ENCODE data around the gene NOS1. TPM values are rescaled to one million over a fixed set of nuclear protein-coding genes. Genes with fewer than 3 reads are reported as not detected.
"Not testable (repeated sequence)": the region's sequence is repeated elsewhere in the genome, so short reads cannot be mapped to it uniquely, and the experiment has no call there.

The NOS1 gene
- total RNA-seq, 1 donor from 2014 or later, result 0.05 TPM

DNA sequence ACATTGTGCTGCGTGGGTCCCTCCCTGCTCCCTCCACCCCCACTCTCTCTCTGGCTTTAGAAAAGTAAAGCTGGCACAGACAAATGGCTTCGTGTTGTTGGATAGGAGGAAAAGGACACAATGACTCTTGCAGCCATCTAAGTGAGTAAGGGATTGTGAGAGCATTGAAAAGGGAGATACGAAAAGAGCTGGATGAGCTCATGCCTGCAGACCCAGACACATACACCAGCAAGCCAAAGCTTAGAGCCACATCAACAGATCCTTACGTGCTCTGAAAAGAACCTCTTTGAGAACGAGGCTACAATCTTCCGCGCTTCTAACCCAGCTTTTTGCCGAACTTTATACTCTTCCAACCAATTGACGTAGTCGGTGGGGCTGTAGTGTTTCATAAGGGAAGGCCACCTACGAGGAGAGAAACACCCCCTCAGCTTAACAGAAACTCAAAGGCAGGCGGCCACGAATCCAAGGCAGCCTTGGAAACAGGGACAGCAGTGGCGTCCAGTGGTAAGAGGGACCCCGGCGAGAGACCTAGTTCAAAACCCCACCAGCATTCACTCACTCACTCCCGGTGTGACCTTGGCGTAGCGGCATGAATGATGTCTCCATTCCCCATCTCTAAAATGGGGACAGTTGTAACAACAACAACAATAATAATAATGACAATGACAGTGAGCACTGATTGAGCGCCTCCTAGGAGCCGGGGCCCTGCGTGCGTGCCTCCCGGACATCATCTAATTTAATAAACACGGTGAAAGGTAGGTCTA, 172.3 kb downstream of the NOS1 start:
- H3K4me3 Mint-ChIP-seq (ENCODE audit: unreplicated experiment), result peak overlapping the region; percentile 91
- H3K36me3 Mint-ChIP-seq (ENCODE audit: unreplicated experiment), result peaks cover 19% of the 10 kb centered on the region
- H3K27ac Mint-ChIP-seq (ENCODE audit: unreplicated experiment), result peak overlapping the region; percentile 43
- peaks cover 21% of the 10 kb centered on the region for H3K4me1 Mint-ChIP-seq (ENCODE audit: unreplicated experiment)
- no peak for DNase-seq (ENCODE audit: extremely low spot score, unreplicated experiment)
- H3K9me3 Mint-ChIP-seq (ENCODE audit: unreplicated experiment), result peaks cover 7% of the 10 kb centered on the region
- H3K27me3 Mint-ChIP-seq (ENCODE audit: unreplicated experiment), result peaks cover 19% of the 10 kb centered on the region
- TF ChIP-seq, protein P1, sequence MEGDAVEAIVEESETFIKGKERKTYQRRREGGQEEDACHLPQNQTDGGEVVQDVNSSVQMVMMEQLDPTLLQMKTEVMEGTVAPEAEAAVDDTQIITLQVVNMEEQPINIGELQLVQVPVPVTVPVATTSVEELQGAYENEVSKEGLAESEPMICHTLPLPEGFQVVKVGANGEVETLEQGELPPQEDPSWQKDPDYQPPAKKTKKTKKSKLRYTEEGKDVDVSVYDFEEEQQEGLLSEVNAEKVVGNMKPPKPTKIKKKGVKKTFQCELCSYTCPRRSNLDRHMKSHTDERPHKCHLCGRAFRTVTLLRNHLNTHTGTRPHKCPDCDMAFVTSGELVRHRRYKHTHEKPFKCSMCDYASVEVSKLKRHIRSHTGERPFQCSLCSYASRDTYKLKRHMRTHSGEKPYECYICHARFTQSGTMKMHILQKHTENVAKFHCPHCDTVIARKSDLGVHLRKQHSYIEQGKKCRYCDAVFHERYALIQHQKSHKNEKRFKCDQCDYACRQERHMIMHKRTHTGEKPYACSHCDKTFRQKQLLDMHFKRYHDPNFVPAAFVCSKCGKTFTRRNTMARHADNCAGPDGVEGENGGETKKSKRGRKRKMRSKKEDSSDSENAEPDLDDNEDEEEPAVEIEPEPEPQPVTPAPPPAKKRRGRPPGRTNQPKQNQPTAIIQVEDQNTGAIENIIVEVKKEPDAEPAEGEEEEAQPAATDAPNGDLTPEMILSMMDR (IDR thresholded peaks at IDR 0.05), result no peak

DNA sequence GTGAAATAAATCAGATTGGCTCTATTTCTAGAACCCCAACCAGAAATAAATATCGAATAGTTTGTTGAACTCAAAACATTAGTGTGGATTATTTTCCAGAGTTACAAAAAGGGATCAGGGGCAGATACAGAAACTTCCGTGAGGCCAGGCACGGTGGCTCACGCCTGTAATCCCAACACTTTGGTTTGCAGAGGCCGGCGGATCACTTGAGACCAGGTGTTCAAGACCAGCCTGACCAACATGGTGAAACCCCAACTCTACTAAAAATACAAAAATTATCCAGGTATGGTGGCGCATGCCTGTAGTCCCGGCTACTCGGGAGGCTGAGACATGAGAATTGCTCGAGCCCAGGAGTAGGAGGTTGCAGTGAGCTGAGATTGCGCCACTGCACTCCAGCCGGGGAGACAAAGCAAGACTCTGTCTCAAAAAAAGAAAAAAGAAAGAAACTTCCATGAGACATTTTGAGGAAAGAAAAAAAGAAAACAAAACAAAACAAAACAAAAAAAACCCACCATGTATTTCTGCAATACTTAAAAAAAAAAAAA, 173.2 kb downstream of the NOS1 start:
- H3K27ac Mint-ChIP-seq (ENCODE audit: unreplicated experiment), result no peak overlapping the region
- no peaks in the 10 kb centered on the region for H3K9me3 Mint-ChIP-seq (ENCODE audit: unreplicated experiment)
- peaks cover 13% of the 10 kb centered on the region for H3K27me3 Mint-ChIP-seq (ENCODE audit: unreplicated experiment)
- peaks cover 26% of the 10 kb centered on the region for H3K36me3 Mint-ChIP-seq (ENCODE audit: unreplicated experiment)
- peak overlapping the region; percentile 91 for H3K4me3 Mint-ChIP-seq (ENCODE audit: unreplicated experiment)
- DNase-seq (ENCODE audit: extremely low spot score, unreplicated experiment), result no peak
- TF ChIP-seq, protein P1 (IDR thresholded peaks at IDR 0.05), result no peak
- peaks cover 21% of the 10 kb centered on the region for H3K4me1 Mint-ChIP-seq (ENCODE audit: unreplicated experiment)

DNA sequence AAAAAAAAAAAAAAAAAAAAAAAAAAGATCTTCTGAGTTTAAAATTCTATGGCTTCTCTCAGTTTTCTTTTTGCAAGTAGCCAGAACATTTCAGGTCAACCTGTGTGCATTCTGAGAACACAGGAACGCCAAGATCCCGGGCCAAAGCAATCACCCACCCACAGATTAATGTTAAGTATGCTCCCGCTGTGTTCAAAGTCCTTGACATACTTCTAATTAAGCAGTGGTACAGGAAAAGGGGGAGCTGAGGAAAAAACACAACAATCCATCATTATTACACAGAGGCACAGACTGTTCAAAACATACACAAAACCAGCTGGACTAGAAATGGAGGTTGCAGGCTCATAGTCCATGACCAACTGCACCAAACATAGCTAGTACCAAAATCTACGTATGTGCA, 174.0 kb downstream of the NOS1 start:
- H3K4me1 Mint-ChIP-seq (ENCODE audit: unreplicated experiment), result peaks cover 21% of the 10 kb centered on the region
- H3K9me3 Mint-ChIP-seq (ENCODE audit: unreplicated experiment), result no peaks in the 10 kb centered on the region
- peaks cover 10% of the 10 kb centered on the region for H3K27me3 Mint-ChIP-seq (ENCODE audit: unreplicated experiment)
- no peak overlapping the region for H3K27ac Mint-ChIP-seq (ENCODE audit: unreplicated experiment)
- peaks cover 26% of the 10 kb centered on the region for H3K36me3 Mint-ChIP-seq (ENCODE audit: unreplicated experiment)
- no peak for DNase-seq (ENCODE audit: extremely low spot score, unreplicated experiment)
- H3K4me3 Mint-ChIP-seq (ENCODE audit: unreplicated experiment), result no peak overlapping the region
- TF ChIP-seq, protein P1 (IDR thresholded peaks at IDR 0.05), result no peak

DNA sequence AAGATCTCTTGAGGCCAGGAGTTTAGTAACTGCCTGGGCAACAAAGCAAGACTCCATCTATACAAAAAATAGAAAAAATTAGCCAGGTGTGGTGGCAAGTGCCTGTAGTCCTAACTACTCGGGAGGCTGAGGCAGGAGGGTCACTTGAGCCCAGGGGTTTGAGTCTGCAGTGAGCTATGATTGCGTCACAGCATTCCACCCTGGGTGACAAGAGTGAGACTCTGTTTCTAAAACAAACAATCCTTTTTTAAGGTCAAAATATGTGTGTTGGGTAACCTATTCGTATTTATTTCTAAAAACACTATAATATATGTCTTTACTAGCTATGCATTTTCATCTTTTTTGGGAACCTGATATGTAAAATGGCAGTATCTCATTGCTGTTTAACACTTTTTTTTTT, 178.6 kb downstream of the NOS1 start:
- Mint-ChIP-seq H3K36me3 (ENCODE audit: unreplicated experiment) (peaks cover 55% of the 10 kb centered on the region), H3K27ac (ENCODE audit: unreplicated experiment) (no peak overlapping the region), H3K9me3 (ENCODE audit: unreplicated experiment) (peaks cover 9% of the 10 kb centered on the region), H3K4me1 (ENCODE audit: unreplicated experiment) (peaks cover 4% of the 10 kb centered on the region), H3K27me3 (ENCODE audit: unreplicated experiment) (no peaks in the 10 kb centered on the region), H3K4me3 (ENCODE audit: unreplicated experiment) (no peak overlapping the region)
- DNase-seq (ENCODE audit: extremely low spot score, unreplicated experiment), result no peak
- TF ChIP-seq, protein P1 (IDR thresholded peaks at IDR 0.05), result no peak

DNA sequence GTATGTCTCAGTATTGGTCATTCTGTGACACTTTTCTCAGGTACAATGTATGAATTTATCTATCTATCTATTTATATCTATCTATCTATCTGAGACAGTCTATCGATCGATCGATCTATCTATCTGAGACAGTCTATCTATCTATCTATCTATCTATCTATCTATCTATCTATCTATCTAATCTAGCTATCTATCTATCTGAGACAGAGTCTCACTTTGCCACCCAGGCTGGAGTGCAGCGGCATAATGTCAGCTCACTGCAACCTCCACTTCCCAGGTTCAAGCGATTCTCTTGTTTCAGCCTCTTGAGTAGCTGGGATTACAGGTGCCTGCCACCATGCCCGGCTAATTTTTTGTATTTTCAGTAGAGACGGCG, 180.0 kb downstream of the NOS1 start:
- H3K27me3 Mint-ChIP-seq (ENCODE audit: unreplicated experiment); H3K9me3 Mint-ChIP-seq (ENCODE audit: unreplicated experiment); H3K4me3 Mint-ChIP-seq (ENCODE audit: unreplicated experiment); H3K4me1 Mint-ChIP-seq (ENCODE audit: unreplicated experiment); DNase-seq (ENCODE audit: extremely low spot score, unreplicated experiment); H3K27ac Mint-ChIP-seq (ENCODE audit: unreplicated experiment): not testable (repeated sequence)
- H3K36me3 Mint-ChIP-seq (ENCODE audit: unreplicated experiment), result peaks cover 61% of the 10 kb centered on the region

Data from osteocyte (in vitro differentiated cells).